HCT116 (cell line): Measurements from ENCODE around the gene ST14. TPM values are rescaled to one million over a fixed set of nuclear protein-coding genes. Genes with fewer than 3 reads are reported as not detected.
"Not testable (repeated sequence)": the region's sequence is repeated elsewhere in the genome, so short reads cannot be mapped to it uniquely, and the experiment has no call there.

Experiments
- ATAC-seq: fragments of 200-7000 bp; cut with Tn5 transposase; 2 replicates; pipeline ENCODE4 v1.9.1; 2020; ENCODE audit warnings: mild to moderate bottlenecking, moderate library complexity
- BruUV-seq: library from RNA; stranded (reverse); fragments of 400-500 nt; replicated peaks from 2 replicates; lab custom pipeline; 2021; lab: Mats Ljungman, UMichigan
- CTCF ChIA-PET: fragments of 300-600 bp; sonication (Branson Sonifier 250); formaldehyde crosslinking; loops from one replicate; lab custom pipeline; 2021; ENCODE audit warnings: antibody characterized with exemption; lab: Charles Lee
- POLR2A ChIA-PET: fragments of 300-600, 350-600 bp; sonication (Branson Sonifier 250); formaldehyde crosslinking; loops from one replicate; lab custom pipeline; 2021; ENCODE audit warnings: antibody characterized with exemption; lab: Charles Lee
- RAD21 ChIA-PET, 2 experiments: fragments of 300-600 bp; sonication (Branson Sonifier 250); formaldehyde crosslinking; loops; one replicate each; lab custom pipeline; 2023; ENCODE audit warnings: low total read pairs in 2 of 2; ENCODE audit not compliant: uncharacterized antibody in 2 of 2, unreplicated experiment in 2 of 2, low non-redundant PET in 1 of 2; lab: Charles Lee
- DNase-seq: peaks from one replicate; pipeline ENCODE4 v3.0.0-alpha.2; 2010; ENCODE audit warnings: low read depth, low spot score
- H2AFZ ChIP-seq: fragments of 200-600 bp; shearing (Covaris generic), sonication (generic); 2 replicates; pipeline ENCODE4 v1.6.1; 2017; ENCODE audit warnings: low read depth, mixed run types, mixed read lengths, antibody characterized with exemption, low read length; ENCODE audit not compliant: poor library complexity, severe bottlenecking
- H3K27ac ChIP-seq: 2 replicates; pipeline ENCODE4 v1.5.1; 2012; ENCODE audit warnings: low read depth, low read length
- H3K27me3 ChIP-seq: fragments of 200-600 bp; sonication (generic); 2 replicates; pipeline ENCODE4 v1.6.1; 2016; ENCODE audit warnings: mixed run types, low read length, mixed read lengths; ENCODE audit not compliant: insufficient read depth
- H3K36me3 ChIP-seq, 2 experiments: fragments of 200-500 bp in 1 of 2; fragments of 200-600 bp in 1 of 2; sonication (Bioruptor generic) in 1 of 2; sonication (generic) in 1 of 2; 2 replicates each; pipeline versions ENCODE4 v1.5.1 to v1.6.1; 2014 to 2016; ENCODE audit warnings: low read length in 2 of 2, inconsistent platforms in 1 of 2, mixed read lengths in 1 of 2, mixed run types in 1 of 2; ENCODE audit not compliant: insufficient read depth in 2 of 2, control insufficient read depth in 1 of 2
- H3K4me1 ChIP-seq, 2 experiments: fragments of 200-600 bp in 1 of 2; sonication (generic) in 1 of 2; 2 replicates each; pipeline versions ENCODE4 v1.5.1 to v1.6.1; 2012 to 2017; ENCODE audit warnings: low read length in 2 of 2, inconsistent platforms in 1 of 2, mild to moderate bottlenecking in 1 of 2, mixed read lengths in 1 of 2, mixed run types in 1 of 2, moderate library complexity in 1 of 2; ENCODE audit not compliant: insufficient read depth in 2 of 2, control insufficient read depth in 1 of 2
- H3K4me2 ChIP-seq: fragments of 200-600 bp; sonication (generic); 2 replicates; pipeline ENCODE4 v1.6.1; 2017; ENCODE audit warnings: mixed run types, low read length, mixed read lengths
- H3K4me3 ChIP-seq, 2 experiments: fragments of 200-600 bp in 1 of 2; sonication (generic) in 1 of 2; replicated peaks in 1 of 2; 2 replicates each; pipeline ENCODE4 v1.5.1; 2011 to 2016; ENCODE audit warnings: low read length in 2 of 2, control low read depth in 1 of 2, low read depth in 1 of 2, mild to moderate bottlenecking in 1 of 2, mixed read lengths in 1 of 2, mixed run types in 1 of 2
- H3K79me2 ChIP-seq: fragments of 200-600 bp; sonication (generic); 2 replicates; pipeline ENCODE4 v1.6.1; 2017; ENCODE audit warnings: mild to moderate bottlenecking, mixed run types, low read length, moderate library complexity, mixed read lengths; ENCODE audit not compliant: insufficient read depth
- H3K9ac ChIP-seq: fragments of 200-600 bp; sonication (generic); 2 replicates; pipeline ENCODE4 v1.6.1; 2016; ENCODE audit warnings: low read length, mixed read lengths
- H3K9me2 ChIP-seq: fragments of 200-600 bp; sonication (generic), shearing (Covaris generic); 2 replicates; pipeline ENCODE4 v1.6.1; 2017; ENCODE audit warnings: mixed run types, mild to moderate bottlenecking, moderate library complexity; ENCODE audit not compliant: insufficient read depth
- H3K9me3 ChIP-seq, 2 experiments: fragments of 200-500 bp in 1 of 2; fragments of 200-600 bp in 1 of 2; sonication (Bioruptor generic) in 1 of 2; sonication (generic) in 1 of 2; 2 replicates each; pipeline ENCODE4 v1.6.1; 2014 to 2017; ENCODE audit warnings: low read length in 2 of 2, mixed read lengths in 2 of 2, inconsistent platforms in 1 of 2, low read depth in 1 of 2, mild to moderate bottlenecking in 1 of 2, mixed run types in 1 of 2, moderate library complexity in 1 of 2; ENCODE audit not compliant: control insufficient read depth in 1 of 2, insufficient read depth in 1 of 2
- H4K20me1 ChIP-seq: fragments of 200-600 bp; sonication (generic), shearing (Covaris generic); 2 replicates; pipeline ENCODE4 v1.6.1; 2017; ENCODE audit warnings: mixed run types, mild to moderate bottlenecking, moderate library complexity; ENCODE audit not compliant: insufficient read depth
- CEBPB ChIP-seq: IDR thresholded peaks from 2 replicates; pipeline ENCODE4 v1.6.1; 2012; ENCODE audit warnings: low read depth
- MAX ChIP-seq: IDR thresholded peaks from 2 replicates; pipeline ENCODE4 v1.6.1; 2012
- ZFX ChIP-seq: fragments of 450-650 bp; IDR thresholded peaks from 2 replicates; pipeline ENCODE4 v1.6.1; 2017
- intact Hi-C: fragments of 100-400 bp; cut with micrococcal nuclease; formaldehyde crosslinking; loops from 2 replicates; pipeline ENCODE4 v1.10.0; 2022
- total RNA-seq: library from RNA; stranded (reverse); gene quantifications from one replicate; pipeline ENCODE4 v1.2.1, GENCODE V29; 2021; ENCODE audit not compliant: unreplicated experiment

ST14 gene
- total RNA-seq, 1 experiment from 2014 or later = 107 TPM

GRCh38 chr11:130247319-130247718 lies 87.7 kb downstream of the ST14 start:
- H3K4me2 ChIP-seq = no peak overlapping the region
- H3K27me3 ChIP-seq = no peaks in the 10 kb centered on the region
- H3K4me3 ChIP-seq = no peak overlapping the region
- DNase-seq = no peak
- ChIA-PET POLR2A (no interaction called here), CTCF (no interaction called here), RAD21 (no interaction called here)
- no peaks in the 10 kb centered on the region for H3K79me2 ChIP-seq
- H3K9me2 ChIP-seq = no peaks in the 10 kb centered on the region
- BruUV-seq = no TSS peak
- no peak overlapping the region for H3K9ac ChIP-seq
- no peak overlapping the region for H3K27ac ChIP-seq
- no peaks in the 10 kb centered on the region for H3K4me1 ChIP-seq
- no peak for TF ChIP-seq CEBPB
- no peak for TF ChIP-seq ZFX
- H3K36me3 ChIP-seq = no peaks in the 10 kb centered on the region
- peaks cover 3% of the 10 kb centered on the region; the same call in 1 of the 2 replicates for H4K20me1 ChIP-seq
- H3K9me3 ChIP-seq = no peaks in the 10 kb centered on the region
- no peak for ATAC-seq
- intact Hi-C loops = no loop called here
- no peak overlapping the region for H2AFZ ChIP-seq

- DNase-seq = no peak
- no peak overlapping the region for H3K27ac ChIP-seq
- intact Hi-C loops = no loop called here
- BruUV-seq = no TSS peak
- POLR2A ChIA-PET = no interaction called here
- no peak overlapping the region for H3K9ac ChIP-seq
- H3K9me3 ChIP-seq = no peaks in the 10 kb centered on the region
- H4K20me1 ChIP-seq = no peaks in the 10 kb centered on the region
- H3K4me2 ChIP-seq = no peak overlapping the region
- TF ChIP-seq MAX = no peak
- TF ChIP-seq, all 23 proteins: peak for 0
- no peaks in the 10 kb centered on the region for H3K27me3 ChIP-seq
- ChIA-PET CTCF (interaction anchor here (0.6 kb wide), 1 partner anchor 18 kb away, joined by 3 read pairs; no protein-coding TSS in a partner anchor), RAD21 (no interaction called here)
- no peak overlapping the region for H2AFZ ChIP-seq
- no peaks in the 10 kb centered on the region for H3K36me3 ChIP-seq
- no peaks in the 10 kb centered on the region for H3K79me2 ChIP-seq
- no peak for ATAC-seq
- no peaks in the 10 kb centered on the region for H3K4me1 ChIP-seq
- no peak overlapping the region for H3K4me3 ChIP-seq
- no peaks in the 10 kb centered on the region for H3K9me2 ChIP-seq
Observed at GRCh38 chr11:130249371-130249770, 89.8 kb downstream of the ST14 start.

- POLR2A ChIA-PET, BruUV-seq, H3K4me2 ChIP-seq, H3K9me3 ChIP-seq, H3K36me3 ChIP-seq, H4K20me1 ChIP-seq, H3K9ac ChIP-seq, H3K79me2 ChIP-seq, H3K27me3 ChIP-seq, CTCF ChIA-PET, ATAC-seq, RAD21 ChIA-PET, H3K27ac ChIP-seq, H3K4me3 ChIP-seq, DNase-seq, H2AFZ ChIP-seq, H3K4me1 ChIP-seq, H3K9me2 ChIP-seq, intact Hi-C loops: not testable (repeated sequence)
Observed at GRCh38 chr11:130249929-130250328, 90.3 kb downstream of the ST14 start.

GRCh38 chr11:130251763-130252162 lies 92.2 kb downstream of the ST14 start:
- H3K9ac ChIP-seq, H3K27me3 ChIP-seq, DNase-seq, H3K9me2 ChIP-seq, intact Hi-C loops, H3K36me3 ChIP-seq, H3K4me3 ChIP-seq, H3K79me2 ChIP-seq, CTCF ChIA-PET, POLR2A ChIA-PET, ATAC-seq, H3K4me1 ChIP-seq, H3K27ac ChIP-seq, RAD21 ChIA-PET, H3K9me3 ChIP-seq, H3K4me2 ChIP-seq, H2AFZ ChIP-seq, H4K20me1 ChIP-seq, BruUV-seq: not testable (repeated sequence)
